Activated naive CD4-positive, alpha-beta T cell treated with anti-CD3 and anti-CD28 coated beads, Interleukin-2, amount 50 U/mL, for 72 hours (primary cell): ENCODE measurements around the gene GIT1. TPM values are rescaled to one million over a fixed set of nuclear protein-coding genes. Genes with fewer than 3 reads are reported as not detected.

Source experiments
- ATAC-seq, 2 donors: fragments of 150-1000 bp; cut with Tn5 transposase; 2 replicates each; pipeline ENCODE4 v1.10.0; 2021; ENCODE audit warnings: mild to moderate bottlenecking in 2 of 2, moderate library complexity in 2 of 2
- DNase-seq, 2 donors: peaks; one replicate each; pipeline ENCODE4 v3.0.0; 2021 to 2022; ENCODE audit warnings: low spot score in 2 of 2
- H3K27ac Mint-ChIP-seq, 2 donors: one replicate each; pipeline ENCODE4 v1.8.0; 2022; ENCODE audit warnings: mild to moderate bottlenecking in 2 of 2, mixed read lengths in 2 of 2
- H3K36me3 Mint-ChIP-seq, 2 donors: one replicate each; pipeline ENCODE4 v1.8.0; 2022; ENCODE audit warnings: mixed read lengths in 2 of 2
- H3K9me3 Mint-ChIP-seq, 2 donors: one replicate each; pipeline ENCODE4 v1.8.0; 2022; ENCODE audit warnings: mixed read lengths in 2 of 2
- total RNA-seq, 2 donors: library from RNA; stranded (reverse); gene quantifications; one replicate each; pipeline ENCODE4 v1.2.3, GENCODE V29; 2022

The GIT1 gene
- total RNA-seq, 2 donors from 2014 or later: 49.8 to 67.8 TPM

DNA sequence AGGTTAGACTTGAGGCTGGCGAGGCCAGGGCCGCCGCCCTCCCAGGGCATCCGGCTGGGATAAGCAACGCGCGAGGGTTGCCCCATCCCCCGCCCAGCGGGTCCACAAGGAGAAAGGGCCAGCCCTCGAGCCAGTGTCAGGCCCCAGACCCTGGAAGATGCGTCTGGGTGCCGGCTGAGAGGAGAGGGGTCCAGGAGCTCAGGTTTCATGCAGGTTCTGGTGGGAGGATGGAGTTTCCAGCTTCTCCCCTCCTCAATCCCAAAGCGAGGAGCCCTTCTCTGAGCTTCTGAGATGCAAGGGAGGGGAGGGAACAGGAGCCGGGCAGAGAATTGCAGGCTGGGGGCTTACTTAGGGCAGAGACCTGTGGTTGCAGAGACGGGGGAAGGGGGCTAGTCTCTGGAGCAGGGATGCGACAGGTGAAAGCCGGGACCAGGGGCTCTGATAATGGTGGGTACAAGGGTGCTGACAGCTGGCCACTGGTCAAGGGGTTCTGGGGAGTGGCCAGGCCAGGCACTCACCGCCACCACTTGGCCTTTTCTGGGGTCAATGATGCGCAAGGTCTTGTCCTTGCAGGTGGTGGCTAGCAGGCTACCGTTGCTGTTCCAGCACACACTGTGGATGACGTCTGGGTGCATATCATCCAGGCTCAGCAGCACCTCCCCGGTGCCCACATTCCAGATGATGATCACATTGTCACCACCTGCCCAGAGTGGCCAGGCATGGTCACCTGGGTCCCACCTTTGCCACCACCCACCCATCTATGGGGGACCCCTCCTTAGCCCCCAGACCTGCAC lies 29.0 kb upstream of the GIT1 start:
- ATAC-seq: no peak
- Mint-ChIP-seq H3K9me3 (no peaks in the 10 kb centered on the region), H3K27ac (peak overlapping the region; percentile 65 to 82), H3K36me3 (no peaks in the 10 kb centered on the region)
- DNase-seq: no peak

DNA sequence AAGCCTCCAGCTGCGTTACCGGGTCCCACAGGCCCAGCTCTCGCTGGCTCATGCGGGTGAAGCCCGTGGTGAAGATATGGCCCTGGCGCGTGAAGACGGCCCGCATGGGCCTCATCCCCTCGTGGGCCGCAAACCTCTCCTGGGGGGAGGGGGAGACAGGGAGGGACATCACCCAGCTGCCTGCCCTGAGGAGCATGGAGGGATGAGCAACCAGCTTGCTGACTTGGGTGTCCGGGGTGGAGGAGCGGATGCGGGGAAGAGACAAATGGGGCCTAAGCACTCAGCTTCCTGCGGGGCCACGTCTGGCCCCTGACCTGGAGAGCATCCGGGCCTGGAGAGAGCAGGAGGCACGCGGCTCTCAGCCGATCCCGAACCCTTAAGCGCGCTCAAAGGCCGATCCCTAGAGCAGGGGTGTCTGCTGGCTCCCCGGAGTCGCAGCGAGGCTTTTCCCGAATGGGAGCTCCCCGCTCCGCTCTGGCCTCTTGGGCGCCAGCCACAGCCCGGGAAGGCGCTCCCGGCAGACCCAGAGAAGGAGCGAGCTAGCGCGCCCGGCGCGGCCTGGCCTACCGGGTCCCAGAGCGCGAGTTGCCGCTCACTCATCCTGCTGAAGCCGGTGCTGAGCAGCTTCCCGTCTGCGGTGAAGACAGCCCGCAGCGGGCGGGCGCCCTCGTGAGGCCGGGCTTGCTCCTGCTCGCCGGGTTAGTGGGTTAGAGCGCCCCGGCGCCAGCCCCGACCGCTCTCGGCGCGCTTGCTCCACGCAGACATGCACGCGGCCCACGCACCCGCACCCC lies 28.2 kb upstream of the GIT1 start:
- H3K36me3 Mint-ChIP-seq: no peaks in the 10 kb centered on the region
- no peaks in the 10 kb centered on the region for H3K9me3 Mint-ChIP-seq
- H3K27ac Mint-ChIP-seq: peak overlapping the region; percentile 69 to 82
- ATAC-seq (peak; percentile 42 to 43), DNase-seq (peak; percentile 86 to 88)

DNA sequence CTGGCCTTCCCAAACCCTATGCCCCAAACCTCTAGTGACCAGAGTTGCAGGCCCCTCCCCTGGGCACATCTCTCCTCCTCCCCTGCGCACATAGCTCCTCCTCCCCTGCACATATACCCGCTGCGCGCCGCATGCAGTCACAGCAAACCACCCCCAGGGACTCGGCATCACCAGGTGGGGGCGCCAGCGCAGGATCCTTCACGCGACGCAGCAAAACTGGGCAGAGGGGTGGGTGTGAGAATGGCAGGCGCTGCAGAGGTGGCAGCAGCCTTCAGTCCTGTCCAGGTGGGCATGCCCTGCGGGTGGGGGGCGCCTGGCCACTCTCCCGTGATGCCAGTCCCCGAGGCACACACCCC lies 27.7 kb upstream of the GIT1 start:
- H3K27ac Mint-ChIP-seq: peak overlapping the region; percentile 69 to 82
- H3K9me3 Mint-ChIP-seq: no peaks in the 10 kb centered on the region
- DNase-seq (peak; percentile 88 to 95), ATAC-seq (peak; percentile 73)
- no peaks in the 10 kb centered on the region for H3K36me3 Mint-ChIP-seq

DNA sequence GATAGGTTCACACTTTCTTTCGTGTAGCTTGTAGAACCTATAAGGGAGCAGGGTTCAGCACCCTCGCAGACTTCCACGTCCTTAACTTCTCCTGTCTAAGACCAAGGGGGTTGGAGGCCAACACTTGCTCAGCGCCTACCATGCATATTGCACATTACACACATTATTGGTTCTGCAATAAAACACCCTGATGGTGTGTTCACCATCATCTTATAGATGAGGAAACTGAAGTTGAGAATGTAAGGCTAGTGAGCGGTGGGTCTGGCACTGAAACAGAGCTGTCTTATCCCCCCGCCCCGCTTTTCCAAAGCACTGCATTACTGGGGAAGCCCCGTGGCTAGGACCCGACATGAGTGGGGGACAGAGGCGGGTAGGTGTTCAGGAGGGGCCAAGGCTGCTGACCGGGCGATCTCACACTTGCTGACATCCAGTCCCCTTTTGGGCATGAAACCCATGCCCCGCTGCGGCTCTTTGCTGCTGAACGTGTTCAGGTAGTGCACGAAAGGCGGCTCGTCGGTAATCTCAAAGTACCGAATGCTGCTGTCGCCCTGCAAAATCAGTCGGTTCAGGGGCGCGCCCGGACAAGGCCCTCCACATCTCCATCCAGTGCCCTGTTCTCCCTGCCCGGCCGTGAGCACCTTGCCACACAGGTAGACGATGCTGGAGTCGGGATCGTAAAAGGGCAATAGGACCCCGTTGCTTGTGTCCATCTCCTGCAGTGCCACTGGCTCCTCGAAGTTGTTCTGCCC lies 27.0 kb upstream of the GIT1 start:
- DNase-seq (no peak), ATAC-seq (no peak)
- Mint-ChIP-seq H3K36me3 (no peaks in the 10 kb centered on the region), H3K27ac (peak overlapping the region in 1 of 2 donors; percentile 82), H3K9me3 (no peaks in the 10 kb centered on the region)

DNA sequence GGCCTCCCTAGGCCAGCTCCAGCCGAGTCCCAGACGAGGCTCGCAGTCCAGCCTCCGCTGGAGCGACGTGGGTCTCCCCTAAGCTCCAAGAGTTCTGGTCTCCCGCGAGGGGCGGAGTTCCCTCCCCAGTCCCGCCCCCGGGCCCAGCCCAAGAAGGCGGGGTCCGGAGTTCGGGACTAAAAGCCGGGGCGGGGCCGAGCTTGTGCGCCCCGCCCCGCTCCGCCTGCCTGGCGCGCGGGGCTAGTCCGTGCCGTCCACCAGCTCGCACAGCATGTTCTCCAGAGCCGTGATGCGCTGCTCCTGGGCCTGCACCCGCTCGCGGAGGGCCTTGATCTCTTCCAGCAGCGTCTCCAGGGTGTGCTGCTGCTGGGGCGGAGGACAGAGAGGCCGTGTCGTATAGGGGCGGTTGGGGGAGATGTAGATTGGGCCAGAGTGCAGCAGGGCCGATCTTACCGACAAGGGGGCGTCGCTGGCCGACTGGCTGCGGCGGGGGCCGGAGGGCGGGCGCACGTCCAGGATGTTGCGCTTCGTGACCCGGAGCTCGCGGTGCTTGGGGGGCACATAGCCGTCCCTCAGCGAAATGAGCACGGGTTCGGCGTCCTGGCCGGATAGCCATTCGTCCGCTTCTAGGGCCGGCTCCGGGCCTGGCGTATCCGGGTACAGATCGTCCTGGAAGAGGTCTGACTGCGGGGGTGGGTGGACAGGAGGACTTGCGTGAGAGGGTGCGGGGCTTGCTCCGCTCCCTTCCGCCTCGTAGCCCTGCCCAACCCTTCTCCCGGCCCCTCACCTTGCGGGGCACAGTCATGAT lies 26.2 kb upstream of the GIT1 start:
- peak overlapping the region in 1 of 2 donors; percentile 48 for H3K27ac Mint-ChIP-seq
- ATAC-seq (peak; percentile 55 to 64), DNase-seq (peak; percentile 85 to 94)
- H3K36me3 Mint-ChIP-seq: no peaks in the 10 kb centered on the region
- no peaks in the 10 kb centered on the region for H3K9me3 Mint-ChIP-seq

DNA sequence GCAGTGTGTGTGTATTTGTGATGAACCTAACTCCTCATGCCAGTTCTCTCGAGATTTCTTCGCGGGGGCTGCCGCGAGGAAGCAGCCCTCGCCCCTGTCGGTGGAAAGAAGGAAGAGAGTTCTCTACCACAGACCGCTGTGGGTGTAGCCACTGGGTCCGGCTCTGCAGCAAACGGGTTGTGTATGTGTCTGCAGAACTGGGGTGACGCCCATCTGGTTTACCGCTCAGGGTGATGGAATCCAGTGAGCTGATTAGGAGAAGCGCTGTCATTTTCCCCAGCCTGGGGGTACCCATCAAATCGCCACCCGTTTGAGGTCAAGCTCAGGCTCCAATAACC lies 25.6 kb upstream of the GIT1 start:
- H3K27ac Mint-ChIP-seq: no peak overlapping the region
- ATAC-seq: peak; percentile 4 to 9
- no peaks in the 10 kb centered on the region for H3K9me3 Mint-ChIP-seq
- peak in 1 of 2 donors; percentile 61 for DNase-seq
- no peaks in the 10 kb centered on the region for H3K36me3 Mint-ChIP-seq

DNA sequence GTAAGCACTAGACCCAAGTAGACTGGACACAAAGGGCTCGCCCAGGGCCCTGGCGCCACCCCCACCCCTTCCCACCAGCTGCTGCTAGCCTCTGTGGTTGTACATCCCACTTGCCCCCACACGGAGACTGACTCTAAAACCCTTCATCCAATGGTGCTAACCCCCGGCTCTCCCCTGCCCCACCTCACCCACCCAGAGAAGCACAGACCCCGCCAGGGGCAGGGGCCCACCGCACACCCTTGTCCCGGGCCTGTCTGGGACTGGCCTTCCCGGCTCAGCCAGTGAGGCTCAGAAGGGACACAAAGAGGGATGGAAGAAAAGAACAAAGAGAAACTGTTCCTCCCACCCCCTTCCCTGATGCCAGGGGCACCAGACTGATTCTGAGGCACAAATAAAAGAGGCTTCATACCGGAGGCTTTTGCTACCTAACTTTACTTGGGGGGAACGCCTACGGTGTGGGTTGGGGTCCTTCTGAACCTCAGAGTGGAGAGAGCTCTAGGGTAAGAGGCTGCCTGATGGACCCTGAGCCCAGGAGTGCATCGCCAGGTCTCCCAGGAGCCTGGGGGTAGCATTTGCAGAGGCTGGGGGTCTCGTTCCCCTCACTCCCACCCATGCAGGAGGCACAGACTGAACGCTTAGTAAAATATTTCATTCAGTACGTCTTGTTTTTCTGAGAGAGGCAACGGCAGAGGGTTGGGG lies 25.1 kb upstream of the GIT1 start:
- ATAC-seq: no peak
- Mint-ChIP-seq H3K9me3 (no peaks in the 10 kb centered on the region), H3K36me3 (no peaks in the 10 kb centered on the region), H3K27ac (peak overlapping the region in 1 of 2 donors; percentile 26)
- DNase-seq: no peak

DNA sequence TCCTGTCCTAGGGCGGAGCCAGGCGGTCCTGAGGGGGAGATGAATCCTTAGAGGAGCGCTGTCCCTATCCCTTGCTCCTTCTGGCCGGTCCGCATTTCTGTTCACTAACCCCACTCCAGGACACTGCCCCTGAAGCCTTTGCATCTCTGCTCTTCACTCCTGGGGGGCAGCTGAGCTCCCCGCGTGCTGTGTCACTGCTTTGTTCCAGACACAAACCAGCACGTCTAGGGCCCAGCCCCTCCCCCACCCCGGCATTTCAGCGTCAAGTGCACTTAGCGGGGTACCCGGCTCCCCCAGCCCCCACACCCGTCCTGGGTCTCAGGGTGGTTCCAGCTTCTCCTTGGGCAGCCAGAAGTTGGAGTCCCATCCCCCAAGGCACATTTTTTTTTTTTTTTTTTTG lies 24.4 kb upstream of the GIT1 start:
- DNase-seq (no peak), ATAC-seq (peak in 1 of 2 donors; percentile 0)
- no peaks in the 10 kb centered on the region for H3K36me3 Mint-ChIP-seq
- no peaks in the 10 kb centered on the region for H3K9me3 Mint-ChIP-seq
- peak overlapping the region in 1 of 2 donors; percentile 26 for H3K27ac Mint-ChIP-seq

DNA sequence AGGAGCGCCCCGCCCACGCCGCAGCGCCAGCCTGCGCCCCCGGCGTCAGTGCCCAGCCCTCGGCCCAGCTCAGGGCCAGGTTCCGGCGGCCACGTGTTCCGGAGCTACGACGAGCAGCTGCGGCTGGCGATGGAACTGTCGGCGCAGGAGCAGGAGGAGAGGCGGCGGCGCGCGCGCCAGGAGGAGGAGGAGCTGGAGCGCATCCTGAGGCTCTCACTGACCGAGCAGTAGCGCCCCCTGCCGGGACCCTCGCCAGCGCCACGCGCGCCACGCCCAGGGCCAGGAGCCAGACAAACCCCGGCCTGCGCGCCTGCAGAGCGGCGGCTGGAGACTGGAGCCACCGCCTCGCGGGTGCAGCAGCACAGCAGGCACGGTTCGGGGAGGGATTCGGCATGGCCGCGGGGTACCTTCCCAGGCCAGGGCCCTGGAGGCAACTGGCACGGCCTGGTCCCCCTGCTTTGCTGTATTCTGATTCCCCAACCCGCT lies 23.9 kb upstream of the GIT1 start:
- peak; percentile 50 to 56 for ATAC-seq
- Mint-ChIP-seq H3K9me3 (no peaks in the 10 kb centered on the region), H3K27ac (no peak overlapping the region), H3K36me3 (no peaks in the 10 kb centered on the region)
- peak; percentile 90 to 99 for DNase-seq

DNA sequence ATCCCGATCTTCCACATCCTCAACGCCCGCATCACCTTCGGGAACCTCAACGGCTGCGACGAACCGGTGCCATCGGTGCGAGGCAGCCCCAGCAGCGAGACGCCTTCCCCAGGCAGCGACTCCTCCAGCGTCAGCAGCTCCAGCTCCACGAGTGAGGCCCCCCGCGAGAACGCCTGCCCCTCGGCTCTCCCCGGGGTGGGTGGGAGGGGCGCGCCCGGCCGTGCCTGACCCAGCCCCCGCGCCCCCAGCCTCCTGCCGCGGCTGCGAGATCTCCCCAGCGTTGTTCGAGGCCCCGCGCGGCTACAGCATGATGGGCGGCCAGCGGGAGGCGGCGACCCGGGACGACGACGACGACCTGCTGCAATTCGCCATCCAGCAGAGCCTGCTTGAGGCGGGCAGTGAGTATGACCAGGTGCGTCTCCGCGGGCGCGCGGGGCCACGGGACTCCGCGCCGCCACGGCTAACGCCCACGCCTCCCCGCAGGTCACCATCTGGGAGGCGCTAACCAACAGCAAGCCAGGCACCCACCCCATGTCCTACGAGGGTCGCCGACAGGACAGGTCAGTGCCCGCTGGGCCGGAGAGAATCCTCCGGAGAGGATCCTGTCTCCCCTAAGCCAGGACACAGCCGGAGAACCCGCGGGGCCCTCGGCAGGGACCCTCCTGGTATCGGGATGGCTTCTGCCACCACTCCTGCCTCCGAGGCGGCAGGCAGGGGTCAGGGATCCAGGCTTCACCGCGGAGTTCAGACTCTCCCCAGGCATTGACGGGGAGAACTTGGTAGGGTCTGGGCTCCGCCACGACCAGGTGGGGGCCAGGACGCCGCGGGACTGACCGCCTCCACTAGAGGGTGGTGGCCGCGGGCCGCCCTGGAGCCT lies 23.2 kb upstream of the GIT1 start:
- ATAC-seq (no peak), DNase-seq (no peak)
- no peaks in the 10 kb centered on the region for H3K36me3 Mint-ChIP-seq
- no peaks in the 10 kb centered on the region for H3K9me3 Mint-ChIP-seq
- H3K27ac Mint-ChIP-seq: no peak overlapping the region

DNA sequence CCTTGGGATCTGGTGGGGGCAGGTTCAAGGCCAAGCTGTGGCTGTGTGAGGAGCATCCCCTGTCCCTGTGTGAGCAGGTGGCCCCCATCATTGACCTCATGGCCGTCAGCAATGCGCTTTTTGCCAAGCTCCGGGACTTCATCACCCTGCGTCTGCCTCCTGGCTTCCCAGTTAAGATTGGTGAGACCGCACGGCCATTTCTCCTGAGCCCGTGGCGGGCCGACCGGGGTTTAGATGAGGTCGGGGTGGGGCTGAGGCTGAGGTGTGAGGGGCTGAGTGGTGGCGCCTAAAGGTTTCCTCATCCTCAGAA lies 22.6 kb upstream of the GIT1 start:
- no peaks in the 10 kb centered on the region for H3K9me3 Mint-ChIP-seq
- no peak for ATAC-seq
- no peak for DNase-seq

DNA sequence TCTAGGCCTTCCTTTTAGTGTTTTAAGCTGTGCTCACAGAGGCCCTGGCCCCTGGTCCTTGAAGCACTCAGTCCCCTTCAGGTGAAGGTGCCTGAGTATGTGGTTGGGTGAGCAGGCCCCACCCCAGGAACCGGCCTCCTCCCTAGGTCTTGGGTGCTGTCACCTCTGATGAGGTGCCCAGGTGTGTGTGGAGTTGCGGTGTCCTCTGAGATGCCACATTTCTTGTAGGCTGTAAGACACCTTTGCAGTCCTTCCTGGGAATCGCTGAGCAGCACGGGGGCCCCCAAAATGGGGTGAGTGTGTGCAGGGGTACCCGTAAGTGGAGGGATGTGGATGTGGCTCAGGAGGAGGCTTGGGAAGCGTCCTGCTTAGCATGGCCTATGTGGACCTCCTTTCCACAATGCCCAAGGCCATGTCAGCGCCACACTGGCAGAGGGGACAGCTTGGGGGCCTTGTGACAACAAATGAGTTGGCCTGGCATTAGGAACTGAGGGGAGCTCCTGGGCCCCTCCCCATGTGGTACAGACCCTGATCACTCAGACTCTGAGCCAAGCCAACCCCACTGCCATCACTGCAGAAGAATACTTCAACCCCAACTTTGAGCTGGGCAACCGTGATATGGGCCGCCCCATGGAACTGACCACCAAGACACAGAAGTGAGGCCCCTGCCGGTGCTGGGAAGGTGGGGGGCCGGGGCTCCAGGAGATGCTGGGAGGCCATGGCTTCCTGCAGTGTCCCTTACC lies 22.1 kb upstream of the GIT1 start:
- Mint-ChIP-seq H3K36me3 (no peaks in the 10 kb centered on the region), H3K9me3 (no peaks in the 10 kb centered on the region), H3K27ac (no peak overlapping the region)
- ATAC-seq (no peak), DNase-seq (no peak)

More for the DNA sequence above, 22.6 kb upstream of the GIT1 start:
- no peaks in the 10 kb centered on the region for H3K36me3 Mint-ChIP-seq
- no peak overlapping the region for H3K27ac Mint-ChIP-seq

DNA sequence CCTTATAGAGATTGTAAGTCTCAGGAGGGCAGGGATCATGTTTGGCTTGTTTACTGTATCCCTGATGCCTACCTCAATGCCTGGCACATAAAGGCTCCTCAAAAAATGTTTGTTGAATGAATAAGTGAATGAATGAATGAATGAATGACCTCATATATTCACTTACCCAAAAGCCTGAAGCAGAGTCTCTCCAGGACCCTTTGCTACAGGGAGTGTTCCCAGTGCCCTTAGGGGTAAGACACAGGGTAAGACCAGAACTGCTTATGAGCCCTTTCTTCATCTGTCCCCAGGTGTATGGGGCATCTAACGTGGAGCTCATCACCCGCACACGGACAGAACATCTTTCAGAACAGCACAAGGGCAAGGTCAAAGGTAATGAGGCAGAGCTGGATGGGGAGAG lies 20.9 kb upstream of the GIT1 start:
- ATAC-seq (no peak), DNase-seq (no peak)
- no peaks in the 10 kb centered on the region for H3K36me3 Mint-ChIP-seq
- H3K27ac Mint-ChIP-seq: no peak overlapping the region
- H3K9me3 Mint-ChIP-seq: no peaks in the 10 kb centered on the region

DNA sequence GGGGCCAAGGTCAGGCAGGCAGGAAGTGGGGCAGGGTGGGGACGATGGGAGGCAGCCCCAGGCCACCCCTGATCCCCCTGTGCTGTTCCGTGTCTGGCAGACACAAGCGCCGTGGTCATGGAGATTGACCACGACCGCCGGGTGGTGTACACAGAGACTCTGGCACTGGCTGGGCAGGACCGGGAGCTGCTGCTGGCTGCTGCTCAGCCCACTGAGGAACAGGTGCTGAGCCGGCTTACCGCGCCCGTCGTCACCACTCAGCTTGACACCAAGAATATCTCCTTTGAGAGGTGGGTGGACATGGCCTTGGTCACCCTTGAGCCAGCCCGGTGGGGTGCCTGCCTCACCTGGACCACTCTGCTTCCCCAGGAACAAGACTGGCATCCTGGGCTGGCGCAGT lies 19.5 kb upstream of the GIT1 start:
- H3K9me3 Mint-ChIP-seq: no peaks in the 10 kb centered on the region
- no peak overlapping the region for H3K27ac Mint-ChIP-seq
- no peaks in the 10 kb centered on the region for H3K36me3 Mint-ChIP-seq
- ATAC-seq (no peak), DNase-seq (no peak)
